Measurements from ENCODE around the gene ATF4. TPM values are rescaled to one million over a fixed set of nuclear protein-coding genes. Genes with fewer than 3 reads are reported as not detected.

ATF4 gene
- total RNA-seq, 1 experiment from 2014 or later = 230 TPM

DNA sequence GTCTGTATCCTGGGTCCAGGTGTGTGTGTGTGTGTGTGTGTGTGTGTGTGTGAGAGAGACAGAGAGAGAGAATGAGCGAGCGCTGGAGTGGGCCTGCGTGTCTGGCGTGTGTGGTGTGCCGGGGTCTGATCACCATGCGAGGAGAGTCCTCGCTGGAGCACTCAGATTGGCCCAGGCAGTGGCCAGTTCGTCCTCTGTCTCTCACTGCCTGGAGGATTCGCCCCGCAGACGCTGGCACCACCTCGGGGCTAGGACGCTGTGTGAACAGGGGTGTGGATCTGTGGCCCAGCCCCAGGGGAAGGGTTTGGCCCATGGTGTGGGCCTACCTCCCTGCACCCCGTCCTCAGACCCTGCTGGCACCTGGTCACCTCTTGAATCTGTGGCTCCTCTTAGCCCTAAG lies 38.6 kb downstream of the ATF4 start:
- no peak overlapping the region for H3K4me3 ChIP-seq (ENCODE audit: low read length)
- peaks cover 21% of the 10 kb centered on the region for H3K27me3 ChIP-seq (ENCODE audit: low read length)
- H3K36me3 ChIP-seq (ENCODE audit: low read depth, low read length) = no peaks in the 10 kb centered on the region
- TF ChIP-seq EZH2phosphoT487 (IDR thresholded peaks at IDR 0.05; ENCODE audit: borderline replicate concordance, low read length) (no peak), EZH2 (IDR thresholded peaks at IDR 0.05; ENCODE audit: low read length, unreplicated experiment) (no peak), CTCF (conservative IDR thresholded peaks at IDR 0.05; ENCODE audit: low read depth, low read length) (no peak)
- no peaks in the 10 kb centered on the region for H4K20me1 ChIP-seq (ENCODE audit: low read length)
- H3K79me2 ChIP-seq (ENCODE audit: low read length) = no peaks in the 10 kb centered on the region
- H3K27ac ChIP-seq (ENCODE audit: low read length) = no peak overlapping the region
- no peak overlapping the region for H3K4me2 ChIP-seq (ENCODE audit: low read length)
- no peak for ATAC-seq
- CTCF ChIA-PET = no interaction called here
- no peaks in the 10 kb centered on the region for H3F3A ChIP-seq (ENCODE audit: low read length, unreplicated experiment)
- no peaks in the 10 kb centered on the region for H3K9me3 ChIP-seq (ENCODE audit: low read length)
- H3K9ac ChIP-seq (ENCODE audit: low read length) = no peak overlapping the region
- POLR2A ChIA-PET (ENCODE audit: unreplicated experiment) = no interaction called here
- H3K4me1 ChIP-seq (ENCODE audit: insufficient read depth, low read length) = peaks cover 7% of the 10 kb centered on the region; the same call in 1 of the 2 replicates
- BruUV-seq (replicated peaks) = no TSS peak
- no peaks in the 10 kb centered on the region for H3K9me2 ChIP-seq (replicated peaks; ENCODE audit: low read length)
- intact Hi-C loops (cut with micrococcal nuclease) = no loop called here
- DNase-seq = no peak
- no peak overlapping the region for H2AFZ ChIP-seq (ENCODE audit: low read length)

DNA sequence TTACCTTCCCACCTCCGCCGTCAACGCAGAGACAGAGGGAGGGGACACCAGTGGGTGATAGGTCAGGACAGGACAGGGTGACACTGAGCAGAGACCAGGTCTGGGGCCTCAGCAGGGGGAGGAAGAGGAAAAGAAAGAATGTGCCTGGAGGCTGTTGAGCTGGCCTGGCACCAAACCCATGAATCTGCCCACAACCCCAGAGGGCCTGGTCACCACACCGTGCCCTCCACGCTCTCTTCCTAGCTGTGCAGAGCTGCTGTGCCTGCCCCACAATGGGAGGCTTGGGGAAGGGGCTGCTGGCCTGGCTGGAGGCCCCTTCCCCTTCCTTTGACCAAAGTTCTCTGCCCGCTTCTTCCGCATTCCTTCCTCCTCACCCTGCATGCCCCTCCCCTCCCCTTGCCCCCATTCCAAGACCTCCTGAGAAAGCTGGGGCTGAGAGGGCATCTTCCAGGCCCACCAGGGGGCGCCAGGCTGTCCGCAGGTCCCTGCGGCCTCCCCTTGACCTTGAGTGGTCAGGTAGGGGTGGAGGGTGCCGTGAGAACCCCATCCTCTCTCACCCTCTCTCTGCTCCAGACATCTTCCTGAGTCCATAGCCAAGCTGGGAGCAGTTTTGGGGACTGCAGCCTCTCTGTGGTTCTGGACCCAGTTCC lies 39.2 kb downstream of the ATF4 start:
- Histone ChIP-seq H3K9me2 (replicated peaks; ENCODE audit: low read length) (no peaks in the 10 kb centered on the region), H3F3A (ENCODE audit: low read length, unreplicated experiment) (no peaks in the 10 kb centered on the region), H2AFZ (ENCODE audit: low read length) (no peak overlapping the region), H3K4me2 (ENCODE audit: low read length) (0 out of 2 replicates have a peak overlapping the region, but pooled peaks have one; percentile 24), H3K36me3 (ENCODE audit: low read depth, low read length) (no peaks in the 10 kb centered on the region), H3K9ac (ENCODE audit: low read length) (no peak overlapping the region), H3K9me3 (ENCODE audit: low read length) (no peaks in the 10 kb centered on the region), H3K4me1 (ENCODE audit: insufficient read depth, low read length) (peaks cover 7% of the 10 kb centered on the region; the same call in 1 of the 2 replicates), H3K79me2 (ENCODE audit: low read length) (no peaks in the 10 kb centered on the region), H3K4me3 (ENCODE audit: low read length) (no peak overlapping the region), H3K27me3 (ENCODE audit: low read length) (peaks cover 21% of the 10 kb centered on the region), H4K20me1 (ENCODE audit: low read length) (no peaks in the 10 kb centered on the region), H3K27ac (ENCODE audit: low read length) (no peak overlapping the region)
- ChIA-PET POLR2A (ENCODE audit: unreplicated experiment) (no interaction called here), CTCF (interaction anchor here (0.6 kb wide), 1 partner anchor 227 kb away, joined by 3 read pairs; no protein-coding TSS in a partner anchor)
- peak; percentile 50 for DNase-seq
- intact Hi-C loops (cut with micrococcal nuclease) = no loop called here
- BruUV-seq (replicated peaks) = no TSS peak
- peak; percentile 31 for ATAC-seq
- TF ChIP-seq CTCF (conservative IDR thresholded peaks at IDR 0.05; ENCODE audit: low read depth, low read length) = peak; percentile 62
- TF ChIP-seq EZH2phosphoT487 (IDR thresholded peaks at IDR 0.05; ENCODE audit: borderline replicate concordance, low read length) = no peak
- TF ChIP-seq EZH2 (IDR thresholded peaks at IDR 0.05; ENCODE audit: low read length, unreplicated experiment) = no peak

DNA sequence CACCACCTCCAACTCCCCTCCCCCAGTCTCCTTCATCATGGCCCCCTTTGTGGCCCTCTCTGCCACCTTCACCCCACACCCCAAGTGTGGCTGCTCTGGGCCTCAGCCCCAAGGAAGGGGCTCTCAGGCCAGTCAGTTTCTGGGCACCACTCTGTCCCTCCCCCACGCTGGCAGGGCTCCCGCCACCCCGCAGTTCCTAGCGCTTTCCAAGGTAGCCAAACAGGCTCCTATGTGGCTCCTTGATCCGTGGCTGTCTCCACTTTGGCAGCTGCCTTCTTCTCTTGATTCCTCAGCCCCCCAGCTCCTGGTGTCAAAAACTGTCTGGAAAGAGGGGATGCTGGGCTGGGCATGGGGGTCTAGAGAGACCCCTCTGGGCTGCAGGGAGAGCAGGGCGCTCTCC lies 39.8 kb downstream of the ATF4 start:
- TF ChIP-seq EZH2 (IDR thresholded peaks at IDR 0.05; ENCODE audit: low read length, unreplicated experiment) (no peak), CTCF (conservative IDR thresholded peaks at IDR 0.05; ENCODE audit: low read depth, low read length) (no peak), EZH2phosphoT487 (IDR thresholded peaks at IDR 0.05; ENCODE audit: borderline replicate concordance, low read length) (no peak)
- DNase-seq (no peak), ATAC-seq (no peak)
- CTCF ChIA-PET = interaction anchor here (0.6 kb wide), 1 partner anchor 227 kb away, joined by 3 read pairs; no protein-coding TSS in a partner anchor
- H3K9ac ChIP-seq (ENCODE audit: low read length) = no peak overlapping the region
- intact Hi-C loops (cut with micrococcal nuclease) = no loop called here
- no peak overlapping the region for H3K27ac ChIP-seq (ENCODE audit: low read length)
- 0 out of 2 replicates have a peak overlapping the region, but pooled peaks have one; percentile 24 for H3K4me2 ChIP-seq (ENCODE audit: low read length)
- no peaks in the 10 kb centered on the region for H3F3A ChIP-seq (ENCODE audit: low read length, unreplicated experiment)
- no peaks in the 10 kb centered on the region for H4K20me1 ChIP-seq (ENCODE audit: low read length)
- no peaks in the 10 kb centered on the region for H3K9me2 ChIP-seq (replicated peaks; ENCODE audit: low read length)
- peaks cover 21% of the 10 kb centered on the region for H3K27me3 ChIP-seq (ENCODE audit: low read length)
- no peaks in the 10 kb centered on the region for H3K36me3 ChIP-seq (ENCODE audit: low read depth, low read length)
- no peaks in the 10 kb centered on the region for H3K9me3 ChIP-seq (ENCODE audit: low read length)
- H2AFZ ChIP-seq (ENCODE audit: low read length) = no peak overlapping the region
- no peak overlapping the region for H3K4me3 ChIP-seq (ENCODE audit: low read length)
- no TSS peak for BruUV-seq (replicated peaks)
- peaks cover 7% of the 10 kb centered on the region; the same call in 1 of the 2 replicates for H3K4me1 ChIP-seq (ENCODE audit: insufficient read depth, low read length)
- POLR2A ChIA-PET (ENCODE audit: unreplicated experiment) = no interaction called here
- H3K79me2 ChIP-seq (ENCODE audit: low read length) = no peaks in the 10 kb centered on the region
